SW 1271 (cell line): ENCODE data around the gene KIAA0232.

Experiments
- DNase-seq, 2 experiments: peaks; one replicate each; lab custom pipeline; 2025; lab: John Stamatoyannopoulos, UW

The KIAA0232 gene

DNA sequence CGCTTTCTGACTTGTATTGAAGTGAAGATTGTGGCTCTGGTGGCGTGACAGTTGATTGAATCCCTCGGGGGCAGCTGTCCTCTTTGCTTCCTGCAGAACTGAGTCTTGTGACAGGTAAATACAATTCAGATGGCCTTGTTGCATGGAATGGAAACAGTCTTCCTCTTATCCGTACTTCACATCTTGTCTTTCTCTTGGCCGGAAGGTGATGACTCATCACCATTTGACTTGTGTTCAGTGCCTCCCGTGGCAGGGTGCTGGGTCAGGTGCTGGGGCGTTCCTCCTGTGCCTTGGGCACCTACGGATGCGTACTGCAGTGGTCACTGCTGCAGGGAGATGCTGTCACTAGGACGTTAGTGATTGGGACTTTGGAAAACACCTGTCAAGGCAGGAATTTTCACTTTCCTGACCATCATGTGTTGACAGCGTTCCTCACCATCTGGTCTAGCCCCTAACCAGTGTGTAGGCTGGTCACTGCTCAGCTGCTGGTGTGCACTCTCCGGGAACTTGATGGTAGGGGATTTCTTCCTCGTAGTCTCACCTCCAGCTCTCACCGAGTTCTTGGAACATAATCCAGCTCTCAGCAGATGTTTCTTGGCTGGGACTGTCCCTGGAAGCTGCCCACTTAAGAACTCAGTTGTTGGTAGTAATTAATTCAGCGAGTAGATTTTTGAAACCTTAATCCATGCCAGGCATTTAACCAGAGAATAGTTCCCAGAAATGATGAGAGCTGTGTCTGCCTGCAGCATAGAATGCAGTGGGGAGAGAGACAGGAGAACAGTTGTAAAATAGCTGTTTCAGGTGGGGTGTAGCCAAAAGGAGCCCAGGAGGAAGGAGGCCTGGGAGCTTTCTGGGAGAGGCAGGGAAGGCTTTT lies 134.3 kb downstream of the KIAA0232 start:
- DNase-seq = no peak

- DNase-seq = no peak
Measured at GRCh38 chr4:6917461-6918271, 135.1 kb downstream of the KIAA0232 start.

GRCh38 chr4:6918338-6918737 lies 135.8 kb downstream of the KIAA0232 start:
- no peak for DNase-seq

DNA sequence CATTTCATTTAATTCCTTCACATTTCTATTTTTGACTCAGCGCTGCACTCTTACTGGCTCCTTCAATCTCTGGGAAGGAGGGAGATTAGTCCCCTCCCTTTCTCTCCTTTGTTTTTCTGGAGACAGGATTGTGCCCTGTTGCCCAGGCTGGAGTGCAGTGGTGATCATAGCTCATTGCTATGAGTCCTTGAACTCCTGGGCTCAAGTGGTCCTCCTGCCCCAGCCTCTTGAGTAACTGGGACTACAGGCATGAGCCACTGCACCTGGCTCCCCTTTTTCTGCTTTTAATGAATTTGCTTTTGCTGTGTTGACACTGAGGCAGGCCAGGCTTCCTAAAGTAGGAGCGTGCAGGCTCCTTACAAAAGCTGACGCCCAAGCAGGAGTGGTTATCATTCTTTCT lies 137.6 kb downstream of the KIAA0232 start:
- DNase-seq = no peak

- DNase-seq = no peak
Measured at GRCh38 chr4:6923507-6923906, 141.0 kb downstream of the KIAA0232 start.

DNA sequence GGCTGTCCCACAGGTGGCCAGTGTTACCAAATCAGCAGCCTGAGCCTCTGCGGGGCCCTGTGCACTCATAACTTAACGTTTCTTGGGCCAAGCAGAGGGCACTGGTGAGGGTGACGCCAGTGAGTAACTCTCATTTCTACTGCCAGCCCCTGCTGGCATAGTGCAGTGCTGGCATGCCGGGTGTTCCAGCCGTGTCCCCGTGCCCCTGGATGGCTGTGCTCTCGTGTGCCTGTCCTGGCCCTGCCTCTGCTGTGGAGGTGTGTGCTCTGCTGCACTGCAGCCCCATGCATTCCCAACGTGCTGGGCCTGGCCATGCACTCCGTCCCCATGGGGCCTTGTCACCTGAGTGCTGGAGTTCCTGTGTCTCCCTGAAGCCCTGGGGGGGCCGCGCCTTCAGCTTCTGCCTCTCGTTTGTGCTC lies 141.8 kb downstream of the KIAA0232 start:
- DNase-seq = no peak

GRCh38 chr4:6925357-6925836 lies 142.9 kb downstream of the KIAA0232 start:
- no peak for DNase-seq

DNA sequence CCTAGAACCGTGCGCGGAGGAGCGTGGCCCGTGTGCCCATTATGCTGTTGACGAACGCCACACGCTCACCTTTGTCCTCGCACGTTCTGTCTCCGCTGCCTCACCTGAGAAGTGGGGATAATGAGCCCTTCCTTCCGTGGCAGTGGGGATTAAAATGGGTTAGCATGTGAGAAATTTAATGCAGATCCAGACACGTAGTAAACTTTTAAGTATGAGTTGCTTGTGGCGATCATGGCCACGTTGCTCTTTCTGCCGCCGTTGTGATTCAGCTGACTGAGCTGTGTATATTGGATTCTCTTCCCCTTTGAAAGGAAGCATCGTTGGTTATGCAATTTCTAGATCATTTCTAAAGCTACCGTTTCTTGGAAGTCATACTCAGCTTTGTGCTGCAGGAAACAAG lies 143.6 kb downstream of the KIAA0232 start:
- DNase-seq = no peak

DNA sequence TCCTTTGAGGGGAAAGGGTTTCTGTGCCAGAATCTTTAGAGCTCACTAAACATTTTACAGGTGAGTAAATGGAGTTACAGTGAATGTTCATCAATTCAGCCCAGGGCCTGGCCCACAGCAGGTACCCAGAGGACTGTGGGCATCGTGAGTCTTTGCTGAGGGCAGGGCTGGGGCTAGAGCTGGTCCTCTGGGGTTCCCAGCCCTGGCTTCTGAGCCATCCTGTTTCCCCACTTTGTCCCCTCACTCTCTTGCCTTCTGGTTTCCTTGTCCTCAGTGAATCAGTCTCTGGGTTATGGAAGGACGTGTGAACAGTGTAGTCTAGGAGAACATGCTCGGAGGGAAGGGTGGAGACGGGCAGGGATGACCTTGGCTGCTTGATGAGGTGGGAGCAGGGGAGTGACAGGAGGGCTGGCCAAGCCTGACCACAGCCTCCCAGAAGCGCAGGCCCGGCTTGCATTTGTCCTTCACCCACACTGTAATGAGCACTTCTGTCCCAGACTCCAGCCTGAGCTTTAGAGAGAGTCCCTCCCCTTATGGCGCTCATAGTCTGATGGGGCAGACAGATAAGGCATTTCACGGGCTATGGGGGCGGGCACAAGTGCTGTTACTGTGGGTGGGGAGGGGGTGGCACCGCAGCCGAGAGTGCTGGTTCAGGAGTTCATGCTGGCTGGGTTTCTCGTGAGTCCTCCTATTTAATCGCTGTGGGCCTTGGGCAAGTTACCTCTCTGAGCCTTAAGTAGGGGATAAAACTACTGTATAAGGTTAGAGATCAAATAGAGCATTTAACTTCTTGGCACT lies 144.4 kb downstream of the KIAA0232 start:
- no peak for DNase-seq

GRCh38 chr4:6928081-6928480 lies 145.6 kb downstream of the KIAA0232 start:
- DNase-seq = no peak

DNA sequence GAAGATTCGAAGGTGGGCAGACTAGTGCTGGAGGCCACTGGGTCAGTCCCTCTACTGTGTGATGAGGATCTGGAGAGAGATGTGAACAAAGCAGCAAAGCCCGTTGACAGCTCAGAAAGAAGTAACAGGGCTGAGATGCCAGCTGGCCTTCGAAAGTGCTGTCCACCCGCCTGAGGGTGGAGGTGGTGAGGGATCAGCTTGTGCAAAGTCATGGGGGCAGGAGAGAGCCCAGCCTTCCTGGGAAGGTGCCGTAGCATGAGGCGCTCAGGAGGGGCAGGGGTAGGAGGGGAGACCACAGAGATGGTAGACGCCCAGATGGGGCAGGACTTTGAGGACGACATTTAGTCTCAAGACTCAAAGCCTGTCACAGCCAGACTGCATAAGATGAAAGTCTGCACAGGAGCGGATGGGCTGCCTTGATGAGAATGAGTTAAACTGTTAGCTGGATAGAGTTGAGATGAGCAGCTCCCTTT lies 146.8 kb downstream of the KIAA0232 start:
- DNase-seq = no peak

- no peak for DNase-seq
Measured at GRCh38 chr4:6929812-6930464, 147.4 kb downstream of the KIAA0232 start.

- DNase-seq = no peak
Measured at GRCh38 chr4:6932475-6932874, 149.9 kb downstream of the KIAA0232 start.

GRCh38 chr4:6932918-6933317 lies 150.4 kb downstream of the KIAA0232 start:
- no peak for DNase-seq
